Right atrium auricular region (tissue), 2 donors: ENCODE data around the gene CCDC33. TPM values are rescaled to one million over a fixed set of nuclear protein-coding genes. Genes with fewer than 3 reads are reported as not detected.
A peak's percentile ranks its signal among the peaks of the same experiment; 100 is the strongest.

Source experiments
- DNase-seq: peaks from one replicate; pipeline ENCODE4 v3.0.0-alpha.2; 2019; ENCODE audit warnings: low spot score
- H3K27ac ChIP-seq, 2 donors: fragments of 200-600 bp; sonication (generic); 1 replicate in 1 of 2; 2 replicates in 1 of 2; pipeline ENCODE4 v1.5.1; 2016 to 2019
- H3K27me3 ChIP-seq, 2 donors: fragments of 200-600 bp; sonication (generic); one replicate each; pipeline versions ENCODE4 v1.5.1 to v1.6.0; 2017 to 2019
- H3K36me3 ChIP-seq: fragments of 200-600 bp; sonication (generic); one replicate; pipeline ENCODE4 v1.5.1; 2016
- H3K4me1 ChIP-seq, 2 donors: fragments of 200-600 bp; sonication (generic); one replicate each; pipeline versions ENCODE4 v1.5.1 to v1.6.0; 2017 to 2019
- H3K4me3 ChIP-seq, 2 donors: fragments of 200-600 bp; sonication (generic); 1 replicate in 1 of 2; 2 replicates in 1 of 2; pipeline ENCODE4 v1.5.1; 2017 to 2019; ENCODE audit warnings: mild to moderate bottlenecking in 1 of 2, moderate library complexity in 1 of 2
- H3K9me3 ChIP-seq, 2 donors: fragments of 200-600 bp; sonication (generic); one replicate each; pipeline ENCODE4 v1.5.1; 2019
- CTCF ChIP-seq, 2 donors: fragments of 200-600 bp; sonication (generic); IDR thresholded peaks; one replicate each; pipeline ENCODE4 v1.5.1; 2019; ENCODE audit warnings: antibody characterized with exemption in 2 of 2
- total RNA-seq, 2 donors: library from RNA; depleted of rRNA; stranded (reverse); fragments of >200 nt; gene quantifications; one replicate each; pipeline ENCODE4 v1.1.0, GENCODE V29; 2016

The CCDC33 gene
- total RNA-seq, 2 donors from 2014 or later = not detected

DNA sequence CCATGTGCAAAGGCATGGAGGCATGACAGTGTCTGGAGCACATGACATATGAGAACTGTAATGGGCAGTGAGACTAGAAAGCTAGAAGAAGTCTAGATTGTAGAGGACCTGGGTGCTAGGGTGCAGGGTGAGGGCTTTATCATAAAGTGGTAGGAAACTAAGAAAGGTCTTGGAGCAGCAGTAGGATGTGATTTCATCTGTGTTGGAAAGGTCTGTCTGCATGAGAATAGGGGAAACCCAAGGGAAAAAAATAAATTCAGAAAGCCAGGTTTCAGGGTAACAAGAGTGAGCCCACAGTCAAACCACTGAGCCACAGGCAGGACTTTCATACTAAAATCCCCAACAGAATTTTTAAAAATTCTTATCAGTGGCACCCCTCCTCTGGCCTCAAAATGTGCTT, 54.5 kb downstream of the CCDC33 start:
- no peak for TF ChIP-seq CTCF (IDR thresholded peaks at IDR 0.05)
- H3K9me3 ChIP-seq = no peaks in the 10 kb centered on the region
- no peak overlapping the region for H3K27ac ChIP-seq
- H3K27me3 ChIP-seq = no peaks in the 10 kb centered on the region
- H3K36me3 ChIP-seq = no peaks in the 10 kb centered on the region
- peaks cover 0 to 13% of the 10 kb centered on the region in 2 donors for H3K4me1 ChIP-seq
- DNase-seq = no peak
- no peak overlapping the region for H3K4me3 ChIP-seq

DNA sequence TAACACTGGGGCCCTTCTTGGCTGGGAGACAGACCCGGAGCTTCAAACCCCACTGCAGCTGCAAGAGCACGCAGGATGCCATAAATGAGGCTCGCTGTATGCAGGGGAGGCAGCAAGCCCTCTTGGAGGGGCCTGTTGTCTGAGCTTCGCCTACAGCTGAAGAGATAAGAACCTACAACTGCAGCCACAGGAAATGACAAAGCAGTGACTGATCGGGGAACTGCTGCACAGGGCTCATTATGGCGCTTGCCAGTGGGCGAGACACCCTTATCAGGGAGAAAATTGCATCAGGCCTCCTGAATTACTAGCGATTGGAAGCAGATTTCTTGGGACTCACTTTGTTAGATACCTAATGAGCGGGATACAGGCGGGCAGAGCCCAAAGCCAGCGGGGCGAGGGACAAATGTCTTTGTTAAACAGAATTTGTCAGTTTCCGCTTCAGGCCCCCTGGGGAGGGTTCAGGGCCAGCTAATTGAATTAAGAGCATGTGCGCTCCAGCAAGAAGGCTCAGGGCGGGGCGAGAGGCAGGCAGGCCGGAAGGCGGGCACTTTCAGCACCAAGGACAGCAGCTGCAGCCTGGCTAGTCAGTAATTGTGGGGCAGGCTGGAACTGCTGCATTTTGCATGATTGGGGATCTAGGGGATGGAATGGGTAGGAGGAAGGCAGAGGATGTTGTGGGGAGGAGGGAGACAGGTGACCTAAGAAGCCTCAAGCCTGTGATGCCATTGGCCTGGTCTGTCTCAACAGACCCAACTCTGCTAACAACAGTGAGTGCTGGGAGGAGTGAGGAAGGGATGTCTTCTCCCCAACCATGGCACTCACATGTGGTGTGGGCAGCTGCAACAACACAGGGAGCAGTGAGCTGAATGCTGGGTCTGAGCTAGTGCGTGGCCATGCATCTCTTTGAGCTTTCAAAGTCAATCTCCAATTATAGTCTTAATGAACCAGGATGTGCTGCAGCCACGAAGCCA, 55.3 kb downstream of the CCDC33 start:
- peaks cover 0 to 13% of the 10 kb centered on the region in 2 donors for H3K4me1 ChIP-seq
- peak in 1 of 2 donors; percentile 18 for TF ChIP-seq CTCF (IDR thresholded peaks at IDR 0.05)
- H3K36me3 ChIP-seq = no peaks in the 10 kb centered on the region
- no peaks in the 10 kb centered on the region for H3K9me3 ChIP-seq
- peak; percentile 69 for DNase-seq
- H3K27me3 ChIP-seq = no peaks in the 10 kb centered on the region
- H3K4me3 ChIP-seq = no peak overlapping the region
- no peak overlapping the region for H3K27ac ChIP-seq

DNA sequence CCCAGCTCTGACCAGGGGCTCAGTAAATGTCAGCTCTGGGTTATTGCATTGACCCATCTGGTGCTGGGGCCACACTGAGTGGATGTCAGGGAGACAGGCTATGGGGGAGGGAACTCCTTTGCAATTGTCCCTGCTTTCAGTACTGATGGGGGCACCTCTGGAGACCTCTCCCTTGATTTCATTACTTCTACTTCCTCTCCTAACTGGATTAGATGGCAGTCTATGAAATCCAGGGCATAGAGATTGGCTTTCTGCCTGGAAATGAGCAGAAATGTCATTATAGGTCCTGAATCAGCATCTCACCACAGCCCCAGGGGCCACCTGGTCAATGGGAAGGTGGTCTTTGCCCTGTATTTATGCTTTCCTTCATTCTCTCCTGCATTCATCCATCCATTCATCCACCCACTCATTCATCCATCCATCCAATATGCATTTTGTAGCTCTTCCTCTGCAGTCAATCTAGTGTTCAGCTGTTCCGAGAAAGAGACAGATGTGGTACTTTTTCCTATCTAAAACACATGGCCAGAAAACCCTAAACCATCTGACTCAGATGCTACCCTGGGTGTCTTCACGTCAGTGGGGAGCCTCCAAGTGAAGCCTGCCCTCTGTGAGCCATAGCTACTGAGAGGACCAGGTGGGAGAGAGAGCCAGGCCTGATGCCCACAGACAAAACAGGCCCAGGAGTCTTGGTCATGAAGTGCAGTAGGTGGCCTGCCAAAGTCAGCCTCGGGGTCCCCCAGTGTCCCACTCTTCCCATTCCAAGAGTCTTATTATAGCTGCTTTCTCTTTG, 57.1 kb downstream of the CCDC33 start:
- peaks cover 0 to 6% of the 10 kb centered on the region in 2 donors for H3K4me1 ChIP-seq
- TF ChIP-seq CTCF (IDR thresholded peaks at IDR 0.05) = no peak
- H3K36me3 ChIP-seq = no peaks in the 10 kb centered on the region
- DNase-seq = no peak
- H3K9me3 ChIP-seq = no peaks in the 10 kb centered on the region
- no peaks in the 10 kb centered on the region for H3K27me3 ChIP-seq
- H3K4me3 ChIP-seq = no peak overlapping the region
- H3K27ac ChIP-seq = no peak overlapping the region

- DNase-seq = no peak
- Histone ChIP-seq H3K27me3 (no peaks in the 10 kb centered on the region), H3K4me3 (no peak overlapping the region), H3K9me3 (no peaks in the 10 kb centered on the region), H3K36me3 (no peaks in the 10 kb centered on the region), H3K4me1 (peaks cover 0 to 6% of the 10 kb centered on the region in 2 donors), H3K27ac (no peak overlapping the region)
- no peak for TF ChIP-seq CTCF (IDR thresholded peaks at IDR 0.05)
Measured at GRCh38 chr15:74294010-74294409, 57.9 kb downstream of the CCDC33 start.

DNA sequence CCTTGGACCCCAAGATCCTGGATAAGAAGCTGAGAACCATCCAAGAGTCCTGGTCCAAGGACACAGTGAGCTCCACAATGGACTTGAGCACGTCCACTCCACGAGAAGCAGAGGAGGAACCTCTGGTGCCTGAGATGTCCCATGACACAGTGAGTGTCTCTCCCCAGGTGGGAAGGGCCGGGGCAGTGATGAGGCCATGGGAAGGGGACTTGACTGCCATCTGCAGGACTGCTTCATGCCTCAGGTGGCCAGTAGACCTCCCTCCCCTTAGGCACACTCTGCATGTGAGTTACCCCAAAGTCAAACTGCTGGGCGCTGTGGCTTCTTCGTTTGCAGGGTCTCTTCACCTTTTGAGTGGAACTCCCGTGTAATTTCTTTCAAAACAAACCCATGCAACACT, 59.7 kb downstream of the CCDC33 start:
- no peak overlapping the region for H3K4me3 ChIP-seq
- H3K9me3 ChIP-seq = no peaks in the 10 kb centered on the region
- H3K27me3 ChIP-seq = no peaks in the 10 kb centered on the region
- peak in 1 of 2 donors; percentile 16 for TF ChIP-seq CTCF (IDR thresholded peaks at IDR 0.05)
- peaks cover 0 to 6% of the 10 kb centered on the region in 2 donors for H3K4me1 ChIP-seq
- no peak overlapping the region for H3K27ac ChIP-seq
- H3K36me3 ChIP-seq = no peaks in the 10 kb centered on the region
- no peak for DNase-seq
